B cell (primary cell): Measurements from ENCODE around the gene CBX2.

ENCODE experiments used
- EZH2 ChIP-seq: IDR thresholded peaks from 2 replicates; pipeline ENCODE4 v1.6.1; 2012; ENCODE audit warnings: borderline replicate concordance, low read depth, mild to moderate bottlenecking, moderate library complexity, low read length; ENCODE audit not compliant: insufficient read depth, poor library complexity, severe bottlenecking
- TF ChIP-seq, protein P1 (sequence below): fragments of 200-600 bp; IDR thresholded peaks from one replicate; pipeline ENCODE4 v1.8.0; 2022; ENCODE audit warnings: antibody characterized with exemption, mild to moderate bottlenecking

DNA sequence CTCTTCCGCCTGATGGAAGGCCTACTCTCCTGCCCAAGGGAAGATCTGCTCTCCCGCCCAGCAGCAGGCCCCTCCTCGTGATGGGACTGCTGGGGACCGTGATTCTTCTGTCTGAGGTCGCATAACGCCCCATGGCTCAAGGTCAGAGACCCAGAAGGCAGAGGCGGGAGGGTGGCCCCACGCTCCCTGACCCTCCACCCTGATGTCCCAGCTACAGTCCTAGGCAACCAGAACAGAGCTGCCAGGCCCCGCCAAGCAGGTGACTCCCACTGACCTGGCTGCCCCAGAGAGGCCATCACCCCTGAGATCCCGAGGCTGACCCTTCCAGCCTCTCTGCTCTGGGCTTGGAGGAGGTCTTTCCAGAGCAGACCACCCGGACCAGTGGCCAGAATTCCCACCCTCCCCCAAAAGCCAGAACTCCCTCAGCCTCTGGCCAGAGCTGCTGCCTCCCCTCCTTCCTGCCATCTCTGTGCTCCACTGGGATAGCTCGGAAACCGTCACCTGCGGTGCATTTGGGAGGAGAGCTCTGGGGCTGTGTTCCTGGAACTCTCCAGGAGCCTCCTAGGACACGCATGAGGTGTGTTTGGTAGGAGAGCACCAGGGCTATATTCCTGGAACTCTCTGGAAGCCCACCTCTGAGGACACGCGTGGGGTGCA lies 39.9 kb upstream of the CBX2 start:
- TF ChIP-seq, protein P1, sequence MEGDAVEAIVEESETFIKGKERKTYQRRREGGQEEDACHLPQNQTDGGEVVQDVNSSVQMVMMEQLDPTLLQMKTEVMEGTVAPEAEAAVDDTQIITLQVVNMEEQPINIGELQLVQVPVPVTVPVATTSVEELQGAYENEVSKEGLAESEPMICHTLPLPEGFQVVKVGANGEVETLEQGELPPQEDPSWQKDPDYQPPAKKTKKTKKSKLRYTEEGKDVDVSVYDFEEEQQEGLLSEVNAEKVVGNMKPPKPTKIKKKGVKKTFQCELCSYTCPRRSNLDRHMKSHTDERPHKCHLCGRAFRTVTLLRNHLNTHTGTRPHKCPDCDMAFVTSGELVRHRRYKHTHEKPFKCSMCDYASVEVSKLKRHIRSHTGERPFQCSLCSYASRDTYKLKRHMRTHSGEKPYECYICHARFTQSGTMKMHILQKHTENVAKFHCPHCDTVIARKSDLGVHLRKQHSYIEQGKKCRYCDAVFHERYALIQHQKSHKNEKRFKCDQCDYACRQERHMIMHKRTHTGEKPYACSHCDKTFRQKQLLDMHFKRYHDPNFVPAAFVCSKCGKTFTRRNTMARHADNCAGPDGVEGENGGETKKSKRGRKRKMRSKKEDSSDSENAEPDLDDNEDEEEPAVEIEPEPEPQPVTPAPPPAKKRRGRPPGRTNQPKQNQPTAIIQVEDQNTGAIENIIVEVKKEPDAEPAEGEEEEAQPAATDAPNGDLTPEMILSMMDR, result no peak
- no peak for TF ChIP-seq EZH2
